Vagina (tissue), 2 donors: ENCODE data around the gene ZBTB45.

Experiments used
- CTCF ChIP-seq, 3 experiments: fragments of 450-650 bp in 2 of 3; fragments of 200-600 bp in 1 of 3; sonication (generic) in 1 of 3; IDR thresholded peaks; one replicate each; pipeline ENCODE4 v1.5.1; 2017 to 2019; ENCODE audit warnings: antibody characterized with exemption in 3 of 3, mild to moderate bottlenecking in 2 of 3, moderate library complexity in 2 of 3
- POLR2A ChIP-seq, 2 donors: fragments of 450-650 bp; IDR thresholded peaks; one replicate each; pipeline ENCODE4 v1.6.1; 2017; ENCODE audit warnings: antibody characterized with exemption in 2 of 2, mild to moderate bottlenecking in 2 of 2, moderate library complexity in 2 of 2
- POLR2AphosphoS5 ChIP-seq, 2 donors: sonication (generic); formaldehyde crosslinking; IDR thresholded peaks; one replicate each; pipeline ENCODE4 v1.9.0; 2017; ENCODE audit warnings: antibody characterized with exemption in 2 of 2, mild to moderate bottlenecking in 2 of 2, low read depth in 1 of 2; ENCODE audit not compliant: insufficient read depth in 1 of 2

- TF ChIP-seq CTCF (IDR thresholded peaks at IDR 0.05) = no peak
- no peak for TF ChIP-seq POLR2A (IDR thresholded peaks at IDR 0.05)
- no peak for TF ChIP-seq POLR2AphosphoS5 (IDR thresholded peaks at IDR 0.05; ENCODE audit: insufficient read depth in 1 of 2, low read depth in 1 of 2)
Observed at GRCh38 chr19:58552655-58553054, 33.0 kb upstream of the ZBTB45 start.
